DMS 273 (cell line): Measurements from ENCODE around the gene MAN1C1.
"Not testable (repeated sequence)": the region's sequence is repeated elsewhere in the genome, so short reads cannot be mapped to it uniquely, and the experiment has no call there.

Experiments used
- DNase-seq: peaks from one replicate; lab custom pipeline; 2025; ENCODE audit not compliant: unreplicated experiment; lab: John Stamatoyannopoulos, UW

Gene MAN1C1

DNA sequence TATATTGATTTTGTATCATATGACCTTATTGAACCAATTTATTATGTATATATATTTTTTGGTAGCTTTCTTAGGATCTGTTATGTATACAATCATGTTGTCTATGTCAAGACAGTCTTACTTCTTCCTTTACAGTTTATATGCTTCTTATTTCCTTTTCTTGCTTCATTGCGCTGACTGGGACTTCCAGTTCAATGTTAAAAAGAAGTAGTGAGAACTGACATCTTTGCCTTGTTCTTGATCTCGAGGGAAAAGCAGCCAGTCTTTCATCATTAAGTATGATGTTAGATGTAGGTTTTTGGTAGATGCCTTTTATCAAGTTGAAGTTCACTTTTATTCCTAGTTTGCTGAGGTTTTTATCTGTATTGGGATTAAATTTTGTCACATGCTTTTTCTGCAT lies 17.5 kb downstream of the MAN1C1 start:
- DNase-seq, result no peak

DNA sequence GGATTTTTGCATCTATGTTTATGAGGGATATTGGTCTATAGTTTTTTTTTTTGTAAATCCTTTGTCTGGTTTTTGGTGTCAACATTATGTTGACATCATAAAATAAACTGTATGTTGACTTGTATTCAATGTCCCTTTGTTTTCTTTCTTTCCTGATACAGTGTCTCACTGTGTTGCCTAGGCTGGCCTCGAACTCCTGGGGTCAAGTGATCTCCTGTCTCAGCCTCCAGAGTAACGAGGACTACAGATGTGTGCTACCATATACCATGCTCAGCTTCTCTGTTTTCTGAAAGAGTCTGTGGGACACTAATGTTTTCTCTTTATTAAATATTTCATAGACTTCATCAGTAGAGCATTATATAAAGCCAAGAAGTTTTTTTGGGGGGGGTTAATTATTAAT lies 18.3 kb downstream of the MAN1C1 start:
- DNase-seq, result no peak

DNA sequence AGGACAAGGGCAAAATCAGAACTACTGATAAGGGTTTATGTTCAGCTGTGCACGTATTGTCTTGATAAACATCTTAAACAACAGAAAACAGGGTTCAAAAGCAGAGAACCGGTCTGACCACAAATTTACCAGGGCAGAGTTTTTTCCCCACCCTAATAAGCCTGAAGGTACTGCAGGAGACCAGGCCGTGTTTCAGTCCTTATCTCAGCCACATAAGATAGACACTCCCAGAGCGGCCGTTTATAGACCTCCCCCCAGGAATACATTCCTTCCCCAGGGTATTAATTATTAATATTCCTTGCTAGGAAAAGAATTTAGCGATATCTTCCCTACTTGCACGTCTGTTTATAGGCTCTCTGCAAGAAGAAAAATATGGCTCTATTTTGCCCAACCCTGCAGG lies 19.6 kb downstream of the MAN1C1 start:
- not testable (repeated sequence) for DNase-seq

DNA sequence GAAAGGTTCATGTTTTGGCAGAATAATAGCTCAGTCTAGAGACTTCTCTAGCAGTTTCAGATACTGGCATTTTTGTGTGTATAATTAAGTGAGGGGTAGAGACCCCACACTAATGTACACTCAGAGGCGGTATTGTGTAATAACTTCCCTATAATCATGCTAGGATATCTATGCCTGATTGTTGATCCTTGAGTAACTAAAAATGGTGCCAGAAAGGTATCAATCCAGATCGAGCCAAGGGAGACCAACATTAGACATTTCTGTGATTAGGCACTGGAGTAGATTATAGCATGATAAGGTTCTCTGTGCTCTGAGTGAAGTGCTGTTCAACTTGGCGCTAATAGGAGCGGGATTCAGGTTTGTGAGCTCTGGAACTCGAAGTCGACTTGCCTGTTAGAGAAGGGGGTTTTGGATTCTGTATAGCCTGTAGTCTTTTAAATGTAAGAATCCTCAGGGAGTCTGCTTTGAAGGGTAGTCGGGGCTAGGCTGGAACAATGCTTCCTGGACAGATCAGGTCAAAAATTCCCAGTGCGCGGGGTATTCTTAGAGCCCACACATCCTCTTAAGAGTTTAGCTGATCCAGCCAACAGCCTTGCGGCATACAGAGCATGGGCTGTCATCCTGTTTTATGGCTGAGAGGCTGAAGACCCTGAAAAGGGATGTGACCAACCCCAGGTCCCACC lies 24.2 kb downstream of the MAN1C1 start:
- no peak for DNase-seq

DNA sequence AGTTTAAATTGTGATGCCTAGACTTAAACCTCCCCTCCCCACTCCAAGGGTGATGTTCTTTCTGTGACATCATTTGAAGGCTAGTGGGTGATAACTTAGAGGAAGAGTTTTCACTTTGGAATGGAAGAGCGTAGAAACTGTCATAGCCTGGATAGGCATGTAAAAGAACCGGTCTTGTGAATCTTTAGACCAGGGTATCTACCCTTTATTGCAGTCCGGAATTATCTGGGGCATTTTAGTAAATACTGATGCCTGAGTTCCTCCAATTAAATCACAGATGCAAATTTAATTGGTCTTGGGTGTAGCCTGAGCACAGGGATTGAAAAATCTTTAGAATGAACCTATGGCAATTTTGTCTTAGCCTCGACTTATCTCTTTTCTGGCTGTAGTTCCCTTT lies 24.7 kb downstream of the MAN1C1 start:
- no peak for DNase-seq

DNA sequence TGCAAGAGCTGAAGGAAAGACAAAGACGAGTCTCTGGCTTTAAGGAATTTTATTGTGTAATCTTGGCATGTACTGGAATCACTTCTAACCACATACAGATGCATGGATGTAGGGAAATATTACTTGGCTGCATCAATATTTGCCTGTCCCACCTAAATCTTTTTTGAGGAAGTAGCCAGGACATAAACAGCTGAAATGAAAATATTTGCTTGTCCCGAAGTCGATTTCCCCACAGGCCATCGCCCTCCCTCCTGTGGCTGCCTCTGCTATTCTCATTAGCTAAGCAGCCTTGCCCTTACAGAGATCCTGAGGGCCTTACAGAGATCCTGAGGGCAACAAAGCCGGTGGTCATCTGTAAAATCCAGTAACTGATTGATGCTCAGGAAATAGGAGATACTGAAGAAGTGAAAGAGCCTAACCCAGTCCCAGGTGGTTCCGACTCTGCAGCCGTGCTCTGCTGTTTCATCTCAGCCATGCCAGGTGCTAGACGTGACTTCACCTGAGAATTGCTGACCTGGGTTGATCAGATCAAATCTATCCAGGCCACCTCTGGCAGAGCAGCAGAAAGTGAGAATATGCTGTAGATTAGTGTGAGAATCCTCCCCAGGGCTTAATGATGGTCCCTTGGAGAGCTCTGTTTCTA lies 25.5 kb downstream of the MAN1C1 start:
- DNase-seq, result no peak

DNA sequence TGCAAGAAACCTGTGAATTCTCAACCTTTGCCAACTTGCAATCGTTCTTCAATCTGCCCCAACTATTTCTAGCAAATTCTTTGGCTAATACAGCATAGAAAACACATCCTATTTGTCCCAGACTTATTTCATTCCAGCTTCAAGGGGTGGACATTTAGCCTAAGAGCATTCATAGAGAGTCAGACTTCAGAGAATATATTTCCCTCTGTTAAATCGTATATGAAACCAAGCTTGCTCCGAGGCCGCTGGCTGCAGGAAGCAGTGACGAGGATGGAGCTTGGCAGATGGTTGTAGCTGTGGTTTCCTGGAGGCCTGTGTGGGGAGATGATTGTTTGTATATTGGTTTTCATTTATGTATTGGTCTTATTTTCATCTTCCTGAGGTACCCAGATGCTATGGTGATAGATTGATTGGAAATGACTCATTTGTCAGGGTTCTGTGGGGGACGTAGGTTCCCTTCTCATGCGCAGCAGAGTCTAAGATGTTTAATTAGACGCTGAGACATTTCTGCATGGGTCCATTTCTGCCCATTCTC lies 26.1 kb downstream of the MAN1C1 start:
- no peak for DNase-seq

DNA sequence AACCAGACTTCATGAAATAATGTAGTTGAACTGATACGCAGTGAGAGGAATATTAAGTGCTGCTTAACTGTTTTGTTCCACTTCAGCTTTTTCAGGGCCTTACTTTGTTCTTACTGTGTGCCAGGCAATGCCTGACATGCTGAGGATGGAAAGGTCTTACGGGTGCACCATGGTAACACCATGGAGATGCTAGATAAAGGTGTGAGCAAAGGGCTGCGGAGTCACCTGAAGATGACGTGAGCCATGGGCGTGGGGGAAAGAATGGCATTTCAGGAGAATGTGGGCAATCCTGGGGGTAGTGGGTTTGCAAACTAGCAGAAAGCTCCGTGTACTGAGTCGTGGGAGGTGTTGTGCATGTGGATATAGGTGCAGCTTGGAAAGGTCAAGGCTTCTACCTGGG lies 27.3 kb downstream of the MAN1C1 start:
- DNase-seq, result no peak

DNA sequence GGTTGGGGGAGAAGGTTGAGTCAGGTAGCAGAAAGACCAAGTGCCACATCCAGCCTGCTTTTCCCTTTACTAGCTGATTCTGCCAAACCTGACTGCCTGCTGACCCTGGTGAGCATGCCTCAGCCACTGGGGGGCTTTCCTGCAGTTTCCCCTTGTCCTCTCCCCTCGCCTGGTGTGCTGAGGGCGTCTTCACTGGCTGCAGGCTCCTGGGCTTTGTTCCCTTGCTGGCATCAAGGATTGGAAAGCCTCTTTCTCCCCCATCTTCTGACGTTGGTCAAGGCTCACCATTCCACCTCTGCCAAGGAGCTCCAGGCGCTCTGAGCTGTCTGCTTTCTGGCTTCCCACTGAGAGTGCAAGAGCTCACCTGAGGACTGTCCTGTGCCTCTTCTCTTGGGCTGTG lies 28.4 kb downstream of the MAN1C1 start:
- DNase-seq, result no peak

DNA sequence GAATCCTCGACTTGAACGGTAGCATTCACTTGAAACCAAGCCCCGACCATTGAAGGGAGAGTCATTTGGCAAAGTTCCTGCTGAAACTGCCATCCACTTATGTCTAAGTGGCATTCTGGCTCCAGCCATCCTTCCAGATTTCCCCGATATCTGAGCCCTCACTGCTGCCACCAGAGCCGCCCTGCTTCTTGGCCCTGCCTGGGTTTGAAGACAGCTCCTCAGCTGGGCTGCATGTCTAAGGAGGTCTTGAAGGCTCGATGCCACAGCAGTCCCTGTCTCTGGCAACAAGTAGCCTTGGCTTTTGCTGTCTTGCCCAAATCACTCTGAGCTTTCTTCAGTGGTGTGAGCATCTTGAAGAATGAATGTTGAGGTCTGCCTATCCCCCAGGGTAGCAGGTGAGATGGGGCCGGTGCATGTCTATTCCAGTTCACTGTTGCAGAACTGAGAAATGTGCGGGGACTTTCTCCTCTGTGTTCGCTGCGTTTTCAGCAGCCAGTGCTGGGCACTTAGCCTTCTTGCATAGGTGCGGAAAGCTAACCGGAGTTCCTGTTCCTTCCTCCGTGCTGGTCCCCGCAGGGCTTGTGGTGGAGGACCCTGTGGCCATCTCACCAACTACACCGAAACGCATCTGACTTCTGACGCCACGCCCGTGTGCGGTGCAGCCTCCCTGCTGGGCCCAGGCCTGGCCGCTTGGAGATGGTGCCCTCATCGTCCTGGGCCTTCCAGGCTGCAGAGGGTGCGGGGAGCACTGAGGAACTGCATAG lies 29.2 kb downstream of the MAN1C1 start:
- DNase-seq, result no peak

DNA sequence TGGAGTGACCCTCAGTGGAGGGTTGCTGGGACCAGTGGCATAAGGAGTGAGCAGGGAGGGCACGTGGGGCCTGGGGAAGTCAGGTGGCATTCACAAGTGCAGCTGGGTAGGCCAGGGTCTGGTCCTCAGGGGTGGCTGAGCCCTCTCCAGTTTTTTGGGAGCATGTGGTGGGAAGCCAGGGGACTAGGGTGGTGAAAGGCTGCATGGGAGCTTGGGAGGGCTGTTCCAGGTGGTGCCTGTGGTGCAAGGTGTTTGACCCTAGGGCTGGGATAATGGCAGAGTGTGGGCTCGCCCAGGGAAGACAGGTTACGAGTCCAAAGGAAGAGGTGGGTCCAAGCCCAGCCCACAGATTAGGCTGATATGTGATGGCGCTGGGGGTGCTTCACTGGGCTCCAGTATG lies 30.5 kb downstream of the MAN1C1 start:
- DNase-seq, result no peak

DNA sequence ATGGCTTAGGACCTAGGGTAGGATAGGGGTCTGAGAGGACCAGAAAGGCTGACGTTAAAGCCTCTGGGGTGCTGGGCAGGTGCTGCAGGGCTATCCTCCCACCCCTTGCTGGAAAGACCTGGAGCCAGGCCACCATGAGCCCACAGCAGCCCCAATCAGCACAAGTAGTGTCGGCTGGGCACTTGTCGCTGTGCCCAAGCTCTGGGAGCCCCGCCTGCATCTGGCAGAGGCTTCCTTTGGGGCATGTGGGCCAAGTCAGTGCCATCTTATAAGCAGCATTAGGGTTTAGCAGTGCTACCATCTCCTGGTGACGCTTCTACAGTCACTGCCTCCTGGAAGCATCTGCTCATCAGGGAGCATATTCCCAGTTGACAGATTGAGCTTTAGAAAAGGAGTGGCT lies 31.3 kb downstream of the MAN1C1 start:
- DNase-seq, result no peak

DNA sequence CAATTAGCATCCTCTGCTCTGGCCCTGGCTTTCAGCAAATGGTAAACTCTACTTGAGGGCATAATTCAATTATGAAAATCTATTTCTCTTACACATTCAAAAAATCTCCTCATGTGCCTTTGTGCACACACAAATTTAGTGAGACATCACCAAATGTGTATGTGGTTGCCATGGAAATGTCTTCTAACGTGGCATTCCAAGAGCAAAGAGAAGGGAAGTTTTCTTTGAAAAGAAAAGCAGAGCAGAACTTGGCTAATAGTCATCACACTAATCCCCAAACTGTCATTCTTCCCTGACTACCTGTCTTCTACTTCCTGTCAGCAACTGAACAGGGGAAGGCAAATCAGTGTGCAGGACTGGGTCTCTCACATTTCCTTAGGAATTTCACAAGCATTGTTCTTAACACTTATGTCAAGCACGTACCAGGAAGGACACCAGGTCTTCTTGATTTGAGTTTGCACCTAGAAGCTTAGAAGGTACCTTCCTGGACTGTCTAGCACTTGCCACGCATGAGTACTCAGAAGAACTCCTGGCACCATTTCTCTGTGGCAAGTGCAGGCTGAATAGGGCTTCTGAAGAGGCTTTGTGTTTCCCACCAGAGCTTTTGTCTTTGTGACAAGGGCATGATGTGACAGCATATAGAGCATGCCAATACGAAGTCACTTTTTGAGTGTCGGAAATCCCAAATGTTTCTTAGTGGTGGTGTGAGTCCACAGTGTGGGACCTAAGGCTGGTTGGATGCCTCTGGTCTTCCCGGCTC lies 32.3 kb downstream of the MAN1C1 start:
- no peak for DNase-seq

DNA sequence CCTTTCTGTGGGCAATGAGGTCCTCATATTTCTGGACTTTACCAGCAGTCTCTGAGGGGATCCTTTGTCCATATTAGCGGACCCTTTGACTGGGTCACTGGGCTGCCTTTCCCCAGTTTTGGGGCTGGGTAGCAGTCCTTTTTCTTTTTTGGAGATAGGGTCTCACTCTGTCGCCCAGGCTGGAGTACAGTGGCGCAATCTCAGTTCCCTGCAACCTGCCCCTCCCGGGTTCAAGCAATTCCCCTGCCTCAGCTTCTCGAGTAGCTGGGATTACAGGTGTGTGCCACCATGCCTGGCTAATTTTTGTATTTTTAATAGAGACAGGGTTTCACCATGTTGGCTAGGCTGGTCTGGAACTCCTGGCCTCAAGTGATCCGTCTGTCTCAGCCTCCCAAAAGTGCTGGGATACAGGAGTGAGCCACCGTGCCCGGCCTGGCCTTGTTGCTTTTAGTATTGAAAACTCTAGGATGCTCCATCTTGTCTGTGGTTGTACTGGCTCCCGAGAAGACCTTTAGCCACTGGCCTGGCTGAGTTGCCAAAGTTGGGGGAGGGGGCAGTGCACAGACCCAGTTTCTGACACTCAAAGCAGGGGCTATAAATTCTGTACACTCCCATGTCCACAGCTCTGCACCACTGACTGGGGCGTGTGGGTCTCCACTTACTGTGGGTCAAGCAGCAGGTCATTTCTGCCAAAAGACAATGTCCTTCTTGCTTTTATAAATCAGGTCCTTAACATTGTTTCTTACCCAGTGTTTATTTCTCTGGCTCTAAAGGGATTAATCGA lies 33.1 kb downstream of the MAN1C1 start:
- no peak for DNase-seq

DNA sequence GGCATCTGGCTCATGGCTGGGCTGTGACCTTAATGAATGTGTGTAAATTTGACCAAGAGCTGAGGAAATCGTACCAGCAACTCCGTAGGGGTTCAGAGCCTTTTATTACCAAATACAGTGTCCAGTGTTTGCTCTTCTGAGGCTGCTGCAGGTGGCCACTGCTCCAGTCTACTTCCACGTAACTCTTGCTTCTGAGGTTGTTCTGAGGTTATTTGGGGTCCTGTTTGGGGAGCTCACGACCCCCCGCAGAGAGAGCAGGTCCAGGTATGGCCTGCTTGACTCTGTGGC lies 33.6 kb downstream of the MAN1C1 start:
- DNase-seq, result no peak

DNA sequence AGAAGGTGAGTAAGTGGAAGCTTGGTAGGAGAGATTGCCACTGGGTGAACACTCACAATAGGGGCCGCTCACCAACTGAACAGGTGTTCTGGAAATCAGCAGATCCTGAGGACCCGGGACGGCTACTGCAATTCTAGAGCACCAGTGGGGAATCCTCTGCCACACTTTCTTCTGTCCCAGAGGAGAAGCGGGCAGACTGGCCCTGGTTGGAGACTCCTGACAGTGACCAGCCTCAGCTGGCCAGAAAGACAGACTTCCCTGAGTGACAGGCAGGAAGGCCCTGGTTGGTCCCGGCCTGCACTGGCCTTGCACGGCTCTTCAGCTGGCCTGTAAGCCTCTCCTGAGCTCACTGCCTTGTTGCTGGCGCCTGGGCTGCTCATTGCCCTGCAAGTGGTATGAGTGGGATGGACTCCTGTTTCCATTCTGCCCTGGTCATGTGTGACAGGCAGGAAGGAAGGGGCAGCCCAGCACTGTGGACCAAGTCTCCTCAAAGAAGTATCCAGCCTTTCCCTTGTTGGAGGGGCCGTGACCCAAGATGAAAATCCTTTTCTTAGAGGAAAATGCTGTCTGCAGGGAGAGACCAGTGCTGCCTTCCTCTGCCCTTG lies 34.5 kb downstream of the MAN1C1 start:
- DNase-seq, result no peak

DNA sequence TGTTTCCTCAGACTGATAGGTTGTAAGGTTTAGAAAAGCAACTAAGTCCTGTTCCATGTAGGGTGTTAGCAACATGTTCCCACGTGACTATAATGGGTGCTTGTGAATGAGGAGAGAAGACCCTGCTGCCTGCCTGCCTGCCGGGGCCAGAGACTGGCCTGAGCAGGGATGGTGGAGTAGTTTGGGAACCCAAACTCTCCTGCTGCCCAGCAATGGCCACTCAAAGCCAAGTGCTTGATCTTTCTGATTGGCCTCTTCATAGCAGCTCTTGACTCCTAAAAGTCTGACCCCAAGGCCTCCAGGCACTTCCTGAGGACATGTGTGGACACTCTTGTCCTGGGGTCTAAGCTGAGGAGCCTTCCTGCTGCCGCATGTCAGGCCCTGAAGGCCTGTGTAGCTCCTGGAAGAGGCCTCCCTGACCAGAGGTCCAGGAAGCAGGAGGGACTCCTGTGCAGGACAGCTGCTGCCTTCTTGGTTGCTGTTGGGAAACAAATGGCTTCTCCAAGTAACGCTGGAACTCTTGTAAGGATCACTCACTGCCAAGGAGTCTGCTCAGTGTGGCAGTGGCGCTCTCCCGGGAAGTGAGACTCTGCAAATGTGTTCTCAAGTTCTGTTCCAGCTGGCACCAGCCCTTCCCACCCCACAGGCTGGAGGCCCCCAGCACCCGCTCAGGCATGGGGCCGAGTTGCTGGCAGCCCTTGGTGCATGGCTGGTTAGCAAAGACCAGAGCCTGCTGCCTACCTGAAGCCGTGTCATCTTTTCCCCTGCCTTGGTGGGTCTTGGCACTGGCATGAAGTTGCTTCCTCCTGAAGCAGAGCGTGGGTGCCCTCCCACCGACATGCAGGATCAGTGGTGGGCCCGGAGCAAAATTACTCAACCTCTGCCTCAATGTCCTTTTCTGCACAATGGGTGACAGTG lies 35.5 kb downstream of the MAN1C1 start:
- no peak for DNase-seq

DNA sequence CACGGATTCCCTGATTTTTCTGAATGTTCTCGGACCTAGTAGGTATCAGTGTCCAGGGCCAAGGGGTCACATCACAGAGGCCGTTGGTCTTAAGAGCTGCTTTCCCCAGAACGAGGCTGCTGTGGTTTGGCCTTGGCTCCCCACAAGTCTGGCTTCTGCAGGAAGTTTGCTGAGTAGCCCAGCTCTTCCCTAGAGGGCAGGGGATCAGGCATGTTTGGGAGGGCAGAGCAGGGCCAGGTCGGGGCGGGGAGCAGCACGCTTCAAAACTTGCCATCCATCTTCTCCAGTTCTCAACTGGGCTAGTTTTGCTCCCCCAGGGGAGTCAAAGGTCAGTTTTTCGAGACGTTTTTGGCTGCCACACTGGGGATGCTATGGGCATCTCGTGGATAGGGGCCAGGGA lies 37.0 kb downstream of the MAN1C1 start:
- DNase-seq, result no peak

DNA sequence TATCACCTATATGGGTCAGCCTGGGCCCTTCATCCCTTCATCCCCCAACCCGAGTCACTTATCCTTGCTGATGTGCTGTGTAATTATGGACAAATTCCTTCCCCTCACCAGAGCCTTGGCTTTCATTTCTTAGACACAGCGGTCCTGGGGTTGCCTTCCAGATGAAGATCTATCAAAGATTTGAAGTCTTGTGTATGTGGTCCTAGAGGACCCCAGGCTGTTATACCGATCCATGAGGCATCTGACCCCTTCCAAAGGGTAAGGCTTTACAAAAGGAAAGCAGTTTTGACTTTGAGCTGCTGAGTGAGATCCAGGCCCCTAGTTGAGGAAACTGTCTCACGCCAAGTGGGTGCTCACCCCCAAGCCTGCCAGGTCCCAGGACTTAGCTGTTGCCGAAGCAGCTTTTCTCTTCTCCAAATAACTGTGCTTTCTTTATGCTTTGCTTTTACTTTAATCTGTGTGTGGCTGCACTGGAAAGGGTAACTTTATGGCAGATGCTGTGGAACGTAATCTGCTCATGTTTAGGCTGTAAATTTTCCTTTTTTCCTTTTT lies 37.6 kb downstream of the MAN1C1 start:
- DNase-seq, result no peak
